Measurements from ENCODE around the gene FAM217B. TPM values are rescaled to one million over a fixed set of nuclear protein-coding genes. Genes with fewer than 3 reads are reported as not detected.
A peak's percentile ranks its signal among the peaks of the same experiment; 100 is the strongest.

Gene FAM217B
- polyA plus RNA-seq, 3 donors, result 5.3 to 18.3 (median 18.1) TPM

DNA sequence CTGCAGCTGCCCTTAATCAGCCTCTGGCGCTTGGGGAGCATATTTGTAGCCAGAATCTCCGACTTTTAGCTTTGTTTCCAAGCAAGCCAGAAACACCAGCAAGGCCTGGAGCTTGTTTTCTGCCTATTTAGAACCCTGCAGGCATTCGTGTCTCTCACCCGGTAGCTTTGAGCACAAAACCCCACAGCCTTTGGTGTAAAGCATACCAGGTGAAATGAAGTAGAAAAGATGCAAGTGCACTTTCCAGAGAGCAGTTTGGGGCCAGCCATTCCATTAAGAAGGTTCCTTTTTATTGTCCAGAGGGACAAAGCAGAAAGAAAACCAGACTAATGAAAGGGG lies 736 bp downstream of the FAM217B start:
- Histone ChIP-seq H3K36me3 (replicated peaks in 1 of 2; ENCODE audit: control insufficient read depth in 1 of 2, insufficient read depth in 2 of 2, low read length in 2 of 2) (peaks cover 31 to 44% of the 10 kb centered on the region in 2 donors), H3K4me1 (ENCODE audit: control insufficient read depth in 1 of 2, insufficient read depth in 2 of 2, low read length in 2 of 2) (peaks cover 52 to 59% of the 10 kb centered on the region in 2 donors), H3K4me3 (replicated peaks in 1 of 3; ENCODE audit: low read depth in 2 of 3, low read length in 3 of 3) (peak overlapping the region; percentile 79 to 99 (median 95)), H3K27me3 (ENCODE audit: control insufficient read depth in 2 of 2, insufficient read depth in 2 of 2, low read length in 2 of 2) (no peaks in the 10 kb centered on the region), H3K9ac (ENCODE audit: insufficient read depth, low read length, poor library complexity, severe bottlenecking) (peak overlapping the region; percentile 87), H3K27ac (ENCODE audit: low read depth in 1 of 2, low read length in 2 of 2) (peak overlapping the region; percentile 97 to 98), H3K9me3 (replicated peaks in 1 of 2; ENCODE audit: control insufficient read depth in 1 of 2, insufficient read depth in 1 of 2, low read length in 2 of 2) (no peaks in the 10 kb centered on the region), H4K20me1 (ENCODE audit: insufficient read depth, low read length) (peaks cover 37% of the 10 kb centered on the region), H2AFZ (ENCODE audit: insufficient read depth, low read depth, low read length, poor library complexity, severe bottlenecking) (peak overlapping the region; percentile 97), H3K4me2 (replicated peaks; ENCODE audit: extremely low read depth, low read length, poor library complexity, severe bottlenecking) (peak overlapping the region; percentile 85), H3K79me2 (ENCODE audit: insufficient read depth, low read length) (peaks cover 84% of the 10 kb centered on the region)
- Mint-ChIP-seq H3K27ac (peak overlapping the region; percentile 97 to 100 (median 98)), H3K4me1 (peaks cover 62% of the 10 kb centered on the region), H3K36me3 (peaks cover 31 to 34% of the 10 kb centered on the region in 2 donors), H3K4me3 (peak overlapping the region; percentile 95 to 97), H3K27me3 (ENCODE audit: low read depth in 3 of 3) (no peaks in the 10 kb centered on the region), H3K9me3 (peaks cover 0 to 2% (median 0%) of the 10 kb centered on the region in 7 donors)
- DNase-seq, result no peak
- TF ChIP-seq, protein P1, sequence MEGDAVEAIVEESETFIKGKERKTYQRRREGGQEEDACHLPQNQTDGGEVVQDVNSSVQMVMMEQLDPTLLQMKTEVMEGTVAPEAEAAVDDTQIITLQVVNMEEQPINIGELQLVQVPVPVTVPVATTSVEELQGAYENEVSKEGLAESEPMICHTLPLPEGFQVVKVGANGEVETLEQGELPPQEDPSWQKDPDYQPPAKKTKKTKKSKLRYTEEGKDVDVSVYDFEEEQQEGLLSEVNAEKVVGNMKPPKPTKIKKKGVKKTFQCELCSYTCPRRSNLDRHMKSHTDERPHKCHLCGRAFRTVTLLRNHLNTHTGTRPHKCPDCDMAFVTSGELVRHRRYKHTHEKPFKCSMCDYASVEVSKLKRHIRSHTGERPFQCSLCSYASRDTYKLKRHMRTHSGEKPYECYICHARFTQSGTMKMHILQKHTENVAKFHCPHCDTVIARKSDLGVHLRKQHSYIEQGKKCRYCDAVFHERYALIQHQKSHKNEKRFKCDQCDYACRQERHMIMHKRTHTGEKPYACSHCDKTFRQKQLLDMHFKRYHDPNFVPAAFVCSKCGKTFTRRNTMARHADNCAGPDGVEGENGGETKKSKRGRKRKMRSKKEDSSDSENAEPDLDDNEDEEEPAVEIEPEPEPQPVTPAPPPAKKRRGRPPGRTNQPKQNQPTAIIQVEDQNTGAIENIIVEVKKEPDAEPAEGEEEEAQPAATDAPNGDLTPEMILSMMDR (IDR thresholded peaks at IDR 0.05), result no peak
- intact Hi-C loops (cut with micrococcal nuclease), result loop anchor here (10.0 kb wide), 3 partner anchors 114 to 1184 kb away; no protein-coding TSS in a partner anchor
- 0% methylated on average over 3 of the region's 4 CpGs for WGBS (ENCODE audit: insufficient coverage)

DNA sequence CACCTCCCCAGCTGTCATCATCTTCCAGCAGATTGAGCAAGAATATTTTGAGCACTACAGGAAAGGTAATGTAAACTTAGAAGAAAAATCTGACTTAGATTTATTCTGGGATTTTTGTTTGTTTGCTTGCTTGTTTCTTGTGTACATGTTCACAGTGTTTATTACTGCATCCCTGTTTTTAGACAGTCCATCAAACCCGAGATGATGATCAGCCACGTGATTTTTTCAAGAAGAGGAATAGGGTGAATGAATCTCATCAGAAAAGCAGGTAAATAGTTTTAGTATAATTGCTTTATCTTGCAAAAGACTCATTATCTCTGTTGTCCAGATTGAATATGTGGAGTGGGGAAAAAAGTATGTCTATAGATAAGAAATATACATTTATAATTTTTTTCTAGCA lies 2.1 kb downstream of the FAM217B start:
- Mint-ChIP-seq H3K9me3 (peaks cover 0 to 2% (median 0%) of the 10 kb centered on the region in 7 donors), H3K27ac (peak overlapping the region in 3 of 7 donors; percentile 20 to 64 (median 41)), H3K27me3 (ENCODE audit: low read depth in 3 of 3) (no peaks in the 10 kb centered on the region), H3K4me3 (no peak overlapping the region), H3K36me3 (peaks cover 31 to 37% of the 10 kb centered on the region in 2 donors), H3K4me1 (peaks cover 59% of the 10 kb centered on the region)
- H2AFZ ChIP-seq (ENCODE audit: insufficient read depth, low read depth, low read length, poor library complexity, severe bottlenecking), result no peak overlapping the region
- TF ChIP-seq, protein P1 (IDR thresholded peaks at IDR 0.05), result no peak
- peaks cover 31 to 41% of the 10 kb centered on the region in 2 donors for H3K36me3 ChIP-seq (replicated peaks in 1 of 2; ENCODE audit: control insufficient read depth in 1 of 2, insufficient read depth in 2 of 2, low read length in 2 of 2)
- H3K79me2 ChIP-seq (ENCODE audit: insufficient read depth, low read length), result peaks cover 71% of the 10 kb centered on the region
- H3K4me1 ChIP-seq (ENCODE audit: control insufficient read depth in 1 of 2, insufficient read depth in 2 of 2, low read length in 2 of 2), result peaks cover 46 to 52% of the 10 kb centered on the region in 2 donors
- no peak overlapping the region for H3K9ac ChIP-seq (ENCODE audit: insufficient read depth, low read length, poor library complexity, severe bottlenecking)
- peak overlapping the region in 1 of 3 experiments; percentile 95 for H3K4me3 ChIP-seq (replicated peaks in 1 of 3; ENCODE audit: low read depth in 2 of 3, low read length in 3 of 3)
- peak overlapping the region; percentile 85 for H3K4me2 ChIP-seq (replicated peaks; ENCODE audit: extremely low read depth, low read length, poor library complexity, severe bottlenecking)
- WGBS (ENCODE audit: insufficient coverage), result 80% methylated on average over 1 of the region's 2 CpGs
- H3K27ac ChIP-seq (ENCODE audit: low read depth in 1 of 2, low read length in 2 of 2), result peak overlapping the region in 1 of 2 donors; percentile 6
- intact Hi-C loops (cut with micrococcal nuclease), result loop anchor here (10.0 kb wide), 3 partner anchors 113 to 1183 kb away; no protein-coding TSS in a partner anchor
- DNase-seq, result no peak
- peaks cover 24% of the 10 kb centered on the region for H4K20me1 ChIP-seq (ENCODE audit: insufficient read depth, low read length)
- H3K27me3 ChIP-seq (ENCODE audit: control insufficient read depth in 2 of 2, insufficient read depth in 2 of 2, low read length in 2 of 2), result no peaks in the 10 kb centered on the region
- H3K9me3 ChIP-seq (replicated peaks in 1 of 2; ENCODE audit: control insufficient read depth in 1 of 2, insufficient read depth in 1 of 2, low read length in 2 of 2), result no peaks in the 10 kb centered on the region
